Measurements from ENCODE around the gene LYAR.

The LYAR gene

DNA sequence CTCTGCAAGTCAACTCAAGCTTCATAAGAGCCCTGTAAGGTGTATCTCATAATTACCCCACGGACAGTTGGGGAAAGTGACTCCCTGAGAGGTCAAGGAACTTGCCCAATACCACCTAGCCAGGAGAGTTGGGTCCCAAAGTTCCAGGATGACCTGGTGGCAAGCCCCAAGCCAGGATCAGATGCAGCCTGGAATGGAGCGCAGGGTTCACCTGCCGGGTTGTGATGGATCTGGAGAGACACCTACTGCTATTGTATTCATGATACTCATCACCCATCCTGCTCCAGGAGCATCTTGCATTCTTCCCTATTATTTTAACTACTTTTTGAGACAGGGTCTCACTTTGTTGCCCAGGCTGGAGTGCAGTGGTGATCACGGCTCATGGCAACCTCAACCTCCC lies 36.2 kb upstream of the LYAR start:
- Mint-ChIP-seq H3K4me3 (no peak overlapping the region), H3K27me3 (ENCODE audit: low read depth) (peaks cover 7% of the 10 kb centered on the region), H3K4me1 (peaks cover 11% of the 10 kb centered on the region), H3K27ac (no peak overlapping the region), H3K36me3 (ENCODE audit: low read depth) (peaks cover 16% of the 10 kb centered on the region), H3K9me3 (no peaks in the 10 kb centered on the region)
- TF ChIP-seq, protein P1, sequence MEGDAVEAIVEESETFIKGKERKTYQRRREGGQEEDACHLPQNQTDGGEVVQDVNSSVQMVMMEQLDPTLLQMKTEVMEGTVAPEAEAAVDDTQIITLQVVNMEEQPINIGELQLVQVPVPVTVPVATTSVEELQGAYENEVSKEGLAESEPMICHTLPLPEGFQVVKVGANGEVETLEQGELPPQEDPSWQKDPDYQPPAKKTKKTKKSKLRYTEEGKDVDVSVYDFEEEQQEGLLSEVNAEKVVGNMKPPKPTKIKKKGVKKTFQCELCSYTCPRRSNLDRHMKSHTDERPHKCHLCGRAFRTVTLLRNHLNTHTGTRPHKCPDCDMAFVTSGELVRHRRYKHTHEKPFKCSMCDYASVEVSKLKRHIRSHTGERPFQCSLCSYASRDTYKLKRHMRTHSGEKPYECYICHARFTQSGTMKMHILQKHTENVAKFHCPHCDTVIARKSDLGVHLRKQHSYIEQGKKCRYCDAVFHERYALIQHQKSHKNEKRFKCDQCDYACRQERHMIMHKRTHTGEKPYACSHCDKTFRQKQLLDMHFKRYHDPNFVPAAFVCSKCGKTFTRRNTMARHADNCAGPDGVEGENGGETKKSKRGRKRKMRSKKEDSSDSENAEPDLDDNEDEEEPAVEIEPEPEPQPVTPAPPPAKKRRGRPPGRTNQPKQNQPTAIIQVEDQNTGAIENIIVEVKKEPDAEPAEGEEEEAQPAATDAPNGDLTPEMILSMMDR (IDR thresholded peaks at IDR 0.05; ENCODE audit: unreplicated experiment in 3 of 3), result no peak

GRCh38 chr4:4325321-4325720 lies 35.4 kb upstream of the LYAR start:
- TF ChIP-seq, protein P1 (IDR thresholded peaks at IDR 0.05; ENCODE audit: unreplicated experiment in 3 of 3), result no peak

GRCh38 chr4:4323705-4324534 lies 34.0 kb upstream of the LYAR start:
- TF ChIP-seq, protein P1 (IDR thresholded peaks at IDR 0.05; ENCODE audit: unreplicated experiment in 3 of 3), result no peak
- peaks cover 11% of the 10 kb centered on the region for H3K4me1 Mint-ChIP-seq
- H3K4me3 Mint-ChIP-seq, result no peak overlapping the region
- H3K27ac Mint-ChIP-seq, result peak overlapping the region; percentile 48 to 82 (median 54)
- H3K9me3 Mint-ChIP-seq, result no peaks in the 10 kb centered on the region
- peaks cover 22% of the 10 kb centered on the region for H3K36me3 Mint-ChIP-seq (ENCODE audit: low read depth)
- peaks cover 3% of the 10 kb centered on the region for H3K27me3 Mint-ChIP-seq (ENCODE audit: low read depth)

More at GRCh38 chr4:4325321-4325720, 35.4 kb upstream of the LYAR start:
- Mint-ChIP-seq H3K36me3 (ENCODE audit: low read depth) (peaks cover 22% of the 10 kb centered on the region), H3K27me3 (ENCODE audit: low read depth) (peaks cover 3% of the 10 kb centered on the region), H3K9me3 (no peaks in the 10 kb centered on the region), H3K4me1 (peaks cover 11% of the 10 kb centered on the region), H3K4me3 (no peak overlapping the region), H3K27ac (no peak overlapping the region)

DNA sequence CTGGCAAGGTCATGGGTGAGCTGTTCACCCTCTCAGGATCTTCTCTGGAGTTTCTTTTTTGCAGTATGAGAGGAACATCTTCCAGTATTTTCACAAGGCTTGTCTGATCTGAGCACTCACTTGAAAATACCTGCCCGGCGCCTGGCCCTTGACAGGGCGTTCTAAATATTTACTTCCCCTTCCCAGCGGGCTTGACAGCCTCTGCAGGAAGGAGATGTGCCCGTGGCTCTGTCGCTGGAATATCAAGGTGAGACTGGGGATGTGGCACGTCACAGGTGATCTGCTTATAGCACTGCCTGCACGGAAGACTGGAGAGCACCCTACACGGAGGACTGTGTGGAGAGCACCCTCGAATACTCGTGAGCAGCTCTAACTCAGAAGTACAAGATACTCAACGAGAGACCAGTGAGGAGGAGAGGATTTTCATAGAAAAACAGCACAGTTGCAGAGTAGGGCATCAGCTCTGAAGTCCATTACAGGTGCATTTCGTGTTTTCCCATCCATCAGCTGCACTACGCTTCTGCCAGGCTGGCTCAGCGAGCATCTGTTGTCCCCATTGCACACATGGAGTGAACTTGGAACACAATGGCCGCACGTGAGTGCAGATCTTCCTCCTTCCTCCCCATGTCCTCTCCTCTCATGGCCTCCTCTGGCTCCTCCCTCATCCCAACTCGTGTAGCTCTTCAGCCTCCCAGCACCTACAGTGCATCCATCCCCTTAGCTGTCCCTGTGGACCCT lies 32.2 kb upstream of the LYAR start:
- Mint-ChIP-seq H3K36me3 (ENCODE audit: low read depth) (peaks cover 29% of the 10 kb centered on the region), H3K27me3 (ENCODE audit: low read depth) (peaks cover 3% of the 10 kb centered on the region), H3K9me3 (no peaks in the 10 kb centered on the region), H3K4me1 (peaks cover 11% of the 10 kb centered on the region), H3K4me3 (no peak overlapping the region), H3K27ac (no peak overlapping the region)
- TF ChIP-seq, protein P1 (IDR thresholded peaks at IDR 0.05; ENCODE audit: unreplicated experiment in 3 of 3), result no peak

- Mint-ChIP-seq H3K36me3 (ENCODE audit: low read depth) (peaks cover 35% of the 10 kb centered on the region), H3K4me1 (peaks cover 11% of the 10 kb centered on the region), H3K4me3 (no peak overlapping the region), H3K9me3 (no peaks in the 10 kb centered on the region), H3K27ac (no peak overlapping the region), H3K27me3 (ENCODE audit: low read depth) (peaks cover 3% of the 10 kb centered on the region)
- TF ChIP-seq, protein P1 (IDR thresholded peaks at IDR 0.05; ENCODE audit: unreplicated experiment in 3 of 3), result no peak
Observed at GRCh38 chr4:4320951-4321714, 31.2 kb upstream of the LYAR start.
